ENCODE data around the gene ANKHD1.
"Not testable (repeated sequence)": the region's sequence is repeated elsewhere in the genome, so short reads cannot be mapped to it uniquely, and the experiment has no call there.

ANKHD1 gene

GRCh38 chr5:140570058-140570457, 168.4 kb downstream of the ANKHD1 start:
- no peak for TF ChIP-seq ZFX (IDR thresholded peaks at IDR 0.05)
- TF ChIP-seq CTCF (conservative IDR thresholded peaks at IDR 0.05) = no peak
- no peak overlapping the region for H3K27ac ChIP-seq

GRCh38 chr5:140570488-140570887, 168.9 kb downstream of the ANKHD1 start:
- TF ChIP-seq ZFX (IDR thresholded peaks at IDR 0.05) (no peak), CTCF (conservative IDR thresholded peaks at IDR 0.05) (no peak)

GRCh38 chr5:140571105-140571504, 169.5 kb downstream of the ANKHD1 start:
- no peak overlapping the region for H3K27ac ChIP-seq
- TF ChIP-seq CTCF (conservative IDR thresholded peaks at IDR 0.05) = no peak
- TF ChIP-seq ZFX (IDR thresholded peaks at IDR 0.05) = no peak

More at GRCh38 chr5:140570488-140570887, 168.9 kb downstream of the ANKHD1 start:
- H3K27ac ChIP-seq = no peak overlapping the region

- no peak overlapping the region for H3K27ac ChIP-seq
- TF ChIP-seq ZFX (IDR thresholded peaks at IDR 0.05) = no peak
- TF ChIP-seq CTCF (conservative IDR thresholded peaks at IDR 0.05) = no peak
Measured at GRCh38 chr5:140573683-140574082, 172.1 kb downstream of the ANKHD1 start.

GRCh38 chr5:140574165-140574564, 172.5 kb downstream of the ANKHD1 start:
- H3K27ac ChIP-seq = no peak overlapping the region
- TF ChIP-seq ZFX (IDR thresholded peaks at IDR 0.05) (no peak), CTCF (conservative IDR thresholded peaks at IDR 0.05) (no peak)

GRCh38 chr5:140575309-140575708, 173.7 kb downstream of the ANKHD1 start:
- TF ChIP-seq CTCF (conservative IDR thresholded peaks at IDR 0.05) = no peak; the same call in 1 of the 2 replicates
- TF ChIP-seq ZFX (IDR thresholded peaks at IDR 0.05) = no peak
- H3K27ac ChIP-seq = no peak overlapping the region

- no peak overlapping the region for H3K27ac ChIP-seq
- TF ChIP-seq ZFX (IDR thresholded peaks at IDR 0.05) (no peak), CTCF (conservative IDR thresholded peaks at IDR 0.05) (no peak)
Measured at GRCh38 chr5:140576776-140577201, 175.2 kb downstream of the ANKHD1 start.

GRCh38 chr5:140579188-140579747, 177.6 kb downstream of the ANKHD1 start:
- not testable (repeated sequence) for H3K27ac ChIP-seq
